Caco-2 (cell line): ENCODE measurements around the gene TBX4. TPM values are rescaled to one million over a fixed set of nuclear protein-coding genes. Genes with fewer than 3 reads are reported as not detected.

Experiments used
- BruUV-seq: library from RNA; stranded (reverse); fragments of 400-500 nt; replicated peaks from 2 replicates; lab custom pipeline; 2021; lab: Mats Ljungman, UMichigan
- CTCF ChIA-PET: fragments of 300-600 bp; sonication (Branson Sonifier 250); formaldehyde crosslinking; loops from one replicate; lab custom pipeline; 2022; ENCODE audit warnings: antibody characterized with exemption; lab: Charles Lee
- POLR2A ChIA-PET: fragments of 300-600 bp; sonication (Branson Sonifier 250); formaldehyde crosslinking; loops from one replicate; lab custom pipeline; 2022; ENCODE audit warnings: antibody characterized with exemption; lab: Charles Lee
- DNase-seq, 2 experiments: peaks; one replicate each; pipeline versions ENCODE4 v3.0.0 to v3.0.0-alpha.2; 2020 to 2022
- H3K27me3 ChIP-seq: replicated peaks from 2 replicates; pipeline ENCODE4 v1.6.0; 2011; ENCODE audit warnings: low read length; ENCODE audit not compliant: control insufficient read depth, insufficient read depth
- H3K36me3 ChIP-seq: 2 replicates; pipeline ENCODE4 v1.5.1; 2011; ENCODE audit warnings: low read length; ENCODE audit not compliant: control insufficient read depth, insufficient read depth
- H3K4me1 ChIP-seq: fragments of 250-450 bp; sonication (Bioruptor Pico); 2 replicates; pipeline ENCODE4 v1.5.1; 2020; ENCODE audit warnings: mild to moderate bottlenecking
- H3K4me3 ChIP-seq: 2 replicates; pipeline ENCODE4 v1.5.1; 2011; ENCODE audit warnings: low read depth, mild to moderate bottlenecking, control low read depth, low read length
- H3K9me3 ChIP-seq: fragments of 250-450 bp; sonication (Bioruptor Pico); 2 replicates; pipeline ENCODE4 v1.5.1; 2020; ENCODE audit warnings: mild to moderate bottlenecking, moderate library complexity
- H3K27ac Mint-ChIP-seq: one replicate; pipeline ENCODE4 v1.8.0; 2022; ENCODE audit warnings: mixed read lengths; ENCODE audit not compliant: unreplicated experiment
- H3K27me3 Mint-ChIP-seq: one replicate; pipeline ENCODE4 v1.8.0; 2022; ENCODE audit warnings: mixed read lengths; ENCODE audit not compliant: insufficient read depth, unreplicated experiment
- H3K36me3 Mint-ChIP-seq: one replicate; pipeline ENCODE4 v1.8.0; 2022; ENCODE audit warnings: mild to moderate bottlenecking, mixed read lengths; ENCODE audit not compliant: insufficient read depth, unreplicated experiment
- H3K4me1 Mint-ChIP-seq: one replicate; pipeline ENCODE4 v1.8.0; 2022; ENCODE audit warnings: low read depth, mixed read lengths; ENCODE audit not compliant: unreplicated experiment
- H3K4me3 Mint-ChIP-seq: one replicate; pipeline ENCODE4 v1.8.0; 2022; ENCODE audit warnings: mild to moderate bottlenecking, moderate library complexity, mixed read lengths; ENCODE audit not compliant: unreplicated experiment
- H3K9me3 Mint-ChIP-seq: one replicate; pipeline ENCODE4 v1.8.0; 2022; ENCODE audit warnings: mixed read lengths; ENCODE audit not compliant: unreplicated experiment
- intact Hi-C: fragments of 100-400 bp; cut with micrococcal nuclease; formaldehyde crosslinking; loops from one replicate; pipeline ENCODE4 v1.10.0; 2022; ENCODE audit not compliant: unreplicated experiment
- total RNA-seq: library from RNA; stranded (reverse); gene quantifications from 2 replicates; pipeline ENCODE4 v1.2.3, GENCODE V29; 2022
- TF ChIP-seq, protein P1 (sequence below), 2 experiments: fragments of 200-600 bp in 1 of 2; IDR thresholded peaks; 1 replicate in 1 of 2; 2 replicates in 1 of 2; pipeline versions ENCODE4 v1.5.1 to v1.8.0; 2011 to 2022; ENCODE audit warnings: antibody characterized with exemption in 1 of 2, control low read depth in 1 of 2, inconsistent platforms in 1 of 2, low read depth in 1 of 2, low read length in 1 of 2, mild to moderate bottlenecking in 1 of 2, moderate library complexity in 1 of 2; ENCODE audit not compliant: insufficient read depth in 1 of 2, severe bottlenecking in 1 of 2, unreplicated experiment in 1 of 2

The TBX4 gene
- total RNA-seq, 1 experiment from 2014 or later: 2.5 TPM

GRCh38 chr17:61483778-61484116 lies 31.5 kb downstream of the TBX4 start:
- Mint-ChIP-seq H3K27ac (no peak overlapping the region), H3K27me3 (no peaks in the 10 kb centered on the region), H3K4me3 (no peak overlapping the region), H3K4me1 (peaks cover 16% of the 10 kb centered on the region), H3K9me3 (no peaks in the 10 kb centered on the region), H3K36me3 (peaks cover 5% of the 10 kb centered on the region)
- Histone ChIP-seq H3K4me1 (peaks cover 13% of the 10 kb centered on the region), H3K9me3 (no peaks in the 10 kb centered on the region), H3K36me3 (no peaks in the 10 kb centered on the region), H3K27me3 (no peaks in the 10 kb centered on the region), H3K4me3 (no peak overlapping the region)
- intact Hi-C loops: no loop called here
- no TSS peak for BruUV-seq
- no peak for DNase-seq
- ChIA-PET CTCF (no interaction called here), POLR2A (no interaction called here)
- TF ChIP-seq, protein P1, sequence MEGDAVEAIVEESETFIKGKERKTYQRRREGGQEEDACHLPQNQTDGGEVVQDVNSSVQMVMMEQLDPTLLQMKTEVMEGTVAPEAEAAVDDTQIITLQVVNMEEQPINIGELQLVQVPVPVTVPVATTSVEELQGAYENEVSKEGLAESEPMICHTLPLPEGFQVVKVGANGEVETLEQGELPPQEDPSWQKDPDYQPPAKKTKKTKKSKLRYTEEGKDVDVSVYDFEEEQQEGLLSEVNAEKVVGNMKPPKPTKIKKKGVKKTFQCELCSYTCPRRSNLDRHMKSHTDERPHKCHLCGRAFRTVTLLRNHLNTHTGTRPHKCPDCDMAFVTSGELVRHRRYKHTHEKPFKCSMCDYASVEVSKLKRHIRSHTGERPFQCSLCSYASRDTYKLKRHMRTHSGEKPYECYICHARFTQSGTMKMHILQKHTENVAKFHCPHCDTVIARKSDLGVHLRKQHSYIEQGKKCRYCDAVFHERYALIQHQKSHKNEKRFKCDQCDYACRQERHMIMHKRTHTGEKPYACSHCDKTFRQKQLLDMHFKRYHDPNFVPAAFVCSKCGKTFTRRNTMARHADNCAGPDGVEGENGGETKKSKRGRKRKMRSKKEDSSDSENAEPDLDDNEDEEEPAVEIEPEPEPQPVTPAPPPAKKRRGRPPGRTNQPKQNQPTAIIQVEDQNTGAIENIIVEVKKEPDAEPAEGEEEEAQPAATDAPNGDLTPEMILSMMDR (IDR thresholded peaks at IDR 0.05; ENCODE audit: insufficient read depth in 1 of 2, low read depth in 1 of 2, low read length in 1 of 2, severe bottlenecking in 1 of 2, unreplicated experiment in 1 of 2): no peak

DNA sequence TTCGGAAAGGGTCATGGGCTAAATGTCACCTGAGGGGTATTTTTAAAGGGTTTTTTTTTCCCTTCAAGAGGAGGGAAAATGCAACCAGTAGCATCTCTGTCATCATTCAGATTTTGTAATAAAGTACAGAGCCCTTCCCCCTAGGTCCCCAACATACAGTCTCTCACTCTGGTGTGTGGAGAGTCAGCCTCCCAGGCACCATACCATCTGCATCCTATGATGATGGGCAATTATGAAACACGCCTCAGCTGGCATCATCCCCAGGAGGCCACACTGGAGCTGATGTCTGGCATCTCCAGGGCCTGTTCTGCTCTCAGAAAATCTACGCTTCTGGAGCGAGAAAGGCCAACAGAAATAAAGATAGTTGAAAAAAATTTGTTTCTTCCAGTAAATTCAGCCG lies 32.0 kb downstream of the TBX4 start:
- H3K4me1 ChIP-seq: peaks cover 18% of the 10 kb centered on the region
- no peaks in the 10 kb centered on the region for H3K27me3 ChIP-seq
- no peaks in the 10 kb centered on the region for H3K9me3 Mint-ChIP-seq
- intact Hi-C loops: no loop called here
- H3K27me3 Mint-ChIP-seq: no peaks in the 10 kb centered on the region
- no peak overlapping the region for H3K4me3 Mint-ChIP-seq
- H3K36me3 ChIP-seq: no peaks in the 10 kb centered on the region
- BruUV-seq: no TSS peak
- H3K36me3 Mint-ChIP-seq: peaks cover 3% of the 10 kb centered on the region
- POLR2A ChIA-PET: no interaction called here
- H3K27ac Mint-ChIP-seq: no peak overlapping the region
- H3K4me3 ChIP-seq: no peak overlapping the region
- no peaks in the 10 kb centered on the region for H3K9me3 ChIP-seq
- TF ChIP-seq, protein P1 (IDR thresholded peaks at IDR 0.05; ENCODE audit: insufficient read depth in 1 of 2, low read depth in 1 of 2, low read length in 1 of 2, severe bottlenecking in 1 of 2, unreplicated experiment in 1 of 2): no peak
- peaks cover 19% of the 10 kb centered on the region for H3K4me1 Mint-ChIP-seq
- DNase-seq: no peak
- CTCF ChIA-PET: no interaction called here

GRCh38 chr17:61485067-61485775 lies 33.0 kb downstream of the TBX4 start:
- peaks cover 28% of the 10 kb centered on the region for H3K4me1 ChIP-seq
- no peaks in the 10 kb centered on the region for H3K27me3 ChIP-seq
- Mint-ChIP-seq H3K4me1 (peaks cover 29% of the 10 kb centered on the region), H3K27me3 (no peaks in the 10 kb centered on the region), H3K36me3 (no peaks in the 10 kb centered on the region), H3K4me3 (no peak overlapping the region), H3K9me3 (no peaks in the 10 kb centered on the region), H3K27ac (no peak overlapping the region)
- no peak for DNase-seq
- H3K9me3 ChIP-seq: no peaks in the 10 kb centered on the region
- no peak overlapping the region for H3K4me3 ChIP-seq
- TF ChIP-seq, protein P1 (IDR thresholded peaks at IDR 0.05; ENCODE audit: insufficient read depth in 1 of 2, low read depth in 1 of 2, low read length in 1 of 2, severe bottlenecking in 1 of 2, unreplicated experiment in 1 of 2): no peak
- ChIA-PET CTCF (no interaction called here), POLR2A (no interaction called here)
- intact Hi-C loops: no loop called here
- BruUV-seq: no TSS peak
- H3K36me3 ChIP-seq: no peaks in the 10 kb centered on the region
